CD14-positive monocyte (primary cell): ENCODE data around the gene P2RY11. TPM values are rescaled to one million over a fixed set of nuclear protein-coding genes. Genes with fewer than 3 reads are reported as not detected.

Experiments
- DNase-seq, 3 donors: peaks; one replicate each; pipeline ENCODE4 v3.0.0-alpha.2; 2011 to 2022
- H2AFZ ChIP-seq: 2 replicates; pipeline ENCODE4 v1.6.0; 2012; ENCODE audit warnings: mild to moderate bottlenecking, low read depth, low read length, inconsistent platforms; ENCODE audit not compliant: insufficient read depth, poor library complexity, severe bottlenecking
- H3K27ac ChIP-seq, 2 donors: 1 replicate in 1 of 2; 2 replicates in 1 of 2; pipeline ENCODE4 v1.5.1; 2012 to 2013; ENCODE audit warnings: low read length in 2 of 2, control low read depth in 1 of 2, inconsistent platforms in 1 of 2, low read depth in 1 of 2, mild to moderate bottlenecking in 1 of 2
- H3K27me3 ChIP-seq, 2 donors: one replicate each; pipeline versions ENCODE4 v1.6.0 to v1.6.1; 2011 to 2013; ENCODE audit warnings: low read length in 2 of 2; ENCODE audit not compliant: control insufficient read depth in 2 of 2, insufficient read depth in 2 of 2
- H3K36me3 ChIP-seq, 2 donors: replicated peaks in 1 of 2; 1 replicate in 1 of 2; 2 replicates in 1 of 2; pipeline versions ENCODE4 v1.5.1 to v1.6.1; 2012 to 2013; ENCODE audit warnings: low read length in 2 of 2, control low read depth in 1 of 2, inconsistent platforms in 1 of 2, mild to moderate bottlenecking in 1 of 2; ENCODE audit not compliant: insufficient read depth in 2 of 2, control insufficient read depth in 1 of 2
- H3K4me1 ChIP-seq, 2 donors: 1 replicate in 1 of 2; 2 replicates in 1 of 2; pipeline versions ENCODE4 v1.5.1 to v1.6.1; 2012 to 2013; ENCODE audit warnings: low read length in 2 of 2, control low read depth in 1 of 2, inconsistent platforms in 1 of 2, mild to moderate bottlenecking in 1 of 2, moderate library complexity in 1 of 2; ENCODE audit not compliant: insufficient read depth in 2 of 2, control insufficient read depth in 1 of 2
- H3K4me2 ChIP-seq: replicated peaks from 2 replicates; pipeline ENCODE3; 2012; ENCODE audit warnings: low read length, moderate library complexity, mild to moderate bottlenecking; ENCODE audit not compliant: poor library complexity, severe bottlenecking; ENCODE audit errors: extremely low read depth
- H3K4me3 ChIP-seq, 3 experiments: fragments of 200-600 bp in 1 of 3; sonication (generic) in 1 of 3; replicated peaks in 1 of 3; 1 replicate in 2 of 3; 2 replicates in 1 of 3; pipeline ENCODE4 v1.5.1; 2011 to 2013; ENCODE audit warnings: low read length in 3 of 3, mild to moderate bottlenecking in 3 of 3, control low read depth in 2 of 3, low read depth in 2 of 3, inconsistent platforms in 1 of 3, moderate library complexity in 1 of 3
- H3K79me2 ChIP-seq: 2 replicates; pipeline ENCODE4 v1.6.0; 2012; ENCODE audit warnings: mild to moderate bottlenecking, control low read depth, inconsistent platforms, low read length, moderate library complexity; ENCODE audit not compliant: insufficient read depth
- H3K9ac ChIP-seq: 2 replicates; pipeline ENCODE4 v1.6.0; 2017; ENCODE audit warnings: low read length, mild to moderate bottlenecking; ENCODE audit not compliant: insufficient read depth, poor library complexity, severe bottlenecking
- H3K9me3 ChIP-seq, 2 donors: replicated peaks in 1 of 2; 1 replicate in 1 of 2; 2 replicates in 1 of 2; pipeline versions ENCODE4 v1.5.1 to v1.6.1; 2012 to 2013; ENCODE audit warnings: low read length in 2 of 2, control low read depth in 1 of 2; ENCODE audit not compliant: control insufficient read depth in 1 of 2, insufficient read depth in 1 of 2
- H4K20me1 ChIP-seq: 2 replicates; pipeline ENCODE4 v1.6.0; 2012; ENCODE audit warnings: mild to moderate bottlenecking, low read length, control low read depth, moderate library complexity; ENCODE audit not compliant: insufficient read depth
- H3K27ac Mint-ChIP-seq, 7 donors: one replicate each; pipeline ENCODE4 v1.8.0; 2020; ENCODE audit warnings: mild to moderate bottlenecking in 7 of 7, mixed read lengths in 7 of 7, moderate library complexity in 6 of 7, inconsistent platforms in 2 of 7
- H3K27me3 Mint-ChIP-seq, 3 donors: one replicate each; pipeline ENCODE4 v1.8.0; 2021 to 2022; ENCODE audit warnings: low read depth in 3 of 3, mild to moderate bottlenecking in 3 of 3, mixed read lengths in 3 of 3, moderate library complexity in 3 of 3, inconsistent platforms in 1 of 3
- H3K36me3 Mint-ChIP-seq, 2 donors: one replicate each; pipeline ENCODE4 v1.8.0; 2020; ENCODE audit warnings: mixed read lengths in 2 of 2, inconsistent platforms in 1 of 2, mild to moderate bottlenecking in 1 of 2
- H3K4me1 Mint-ChIP-seq: one replicate; pipeline ENCODE4 v1.8.0; 2020; ENCODE audit warnings: mild to moderate bottlenecking, mixed read lengths
- H3K4me3 Mint-ChIP-seq, 2 donors: one replicate each; pipeline ENCODE4 v1.8.0; 2020; ENCODE audit warnings: mild to moderate bottlenecking in 2 of 2, mixed read lengths in 2 of 2, moderate library complexity in 1 of 2
- H3K9me3 Mint-ChIP-seq, 7 donors: one replicate each; pipeline ENCODE4 v1.8.0; 2020 to 2022; ENCODE audit warnings: mixed read lengths in 7 of 7, mild to moderate bottlenecking in 6 of 7, moderate library complexity in 6 of 7, inconsistent platforms in 2 of 7
- WGBS: methylation state at CpG from one replicate; pipeline ENCODE4 v1.1.5; 2013; ENCODE audit warnings: missing lambda C conversion rate; ENCODE audit not compliant: insufficient coverage; 5-methylcytosine and 5-hydroxymethylcytosine counted together
- intact Hi-C, 2 donors: fragments of 100-400 bp; cut with micrococcal nuclease; formaldehyde crosslinking; loops; one replicate each; pipeline versions ENCODE4 v1.15.0 to v1.15.1; 2023
- polyA plus RNA-seq, 3 donors: library from polyadenylated mRNA; depleted of rRNA in 1 of 3; unstranded in 2 of 3; stranded (reverse) in 1 of 3; fragments of 300-500 nt in 2 of 3; fragments of >200 nt in 1 of 3; fragmentation: Illumina TruSeq in 2 of 3; gene quantifications; 1 replicate in 2 of 3; 2 replicates in 1 of 3; pipeline ENCODE4 v1.2.3, GENCODE V29; 2012 to 2021
- TF ChIP-seq, protein P1 (sequence below): fragments of 200-600 bp; IDR thresholded peaks from one replicate; pipeline ENCODE4 v1.8.0; 2022; ENCODE audit warnings: antibody characterized with exemption, mild to moderate bottlenecking

The P2RY11 gene
- polyA plus RNA-seq, 3 donors = 0.50 to 10.0 (median 0.69) TPM

DNA sequence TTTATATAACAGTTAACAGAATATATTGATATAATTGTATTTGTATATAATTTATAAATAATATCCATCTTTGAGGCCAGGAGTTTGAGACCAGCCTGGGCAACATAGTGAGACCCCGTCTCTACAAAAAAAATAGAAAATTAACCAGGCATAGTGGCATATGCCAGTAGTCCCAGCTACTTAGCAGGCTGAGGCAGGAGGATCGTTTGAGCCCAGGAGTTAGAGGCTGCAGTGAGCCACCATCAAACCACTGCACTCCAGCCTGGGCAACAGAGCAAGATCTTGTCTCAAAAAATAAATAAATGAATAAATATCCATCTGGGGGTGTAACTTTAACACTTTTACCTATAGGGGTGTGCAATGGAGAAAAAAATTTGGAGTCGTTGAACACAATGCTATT, 26.7 kb upstream of the P2RY11 start:
- no peaks in the 10 kb centered on the region for H3K9me3 ChIP-seq
- H3K4me3 ChIP-seq = no peak overlapping the region
- H3K36me3 Mint-ChIP-seq = peaks cover 9% of the 10 kb centered on the region in 2 donors
- no peak for DNase-seq
- intact Hi-C loops = no loop called here
- peaks cover 0 to 1% (median 0%) of the 10 kb centered on the region in 7 donors for H3K9me3 Mint-ChIP-seq
- H3K4me1 Mint-ChIP-seq = peaks cover 9% of the 10 kb centered on the region
- no peak overlapping the region for H2AFZ ChIP-seq
- H3K36me3 ChIP-seq = peaks cover 9% of the 10 kb centered on the region in 2 donors
- 100% methylated on average over 2 of the region's 3 CpGs for WGBS
- no peak overlapping the region for H3K9ac ChIP-seq
- H3K4me1 ChIP-seq = peaks cover 9 to 20% of the 10 kb centered on the region in 2 donors
- no peak overlapping the region for H3K27ac ChIP-seq
- H3K27me3 Mint-ChIP-seq = peaks cover 7 to 16% (median 7%) of the 10 kb centered on the region in 3 donors
- H3K4me3 Mint-ChIP-seq = peak overlapping the region in 1 of 2 donors; percentile 86
- no peaks in the 10 kb centered on the region for H3K79me2 ChIP-seq
- TF ChIP-seq, protein P1, sequence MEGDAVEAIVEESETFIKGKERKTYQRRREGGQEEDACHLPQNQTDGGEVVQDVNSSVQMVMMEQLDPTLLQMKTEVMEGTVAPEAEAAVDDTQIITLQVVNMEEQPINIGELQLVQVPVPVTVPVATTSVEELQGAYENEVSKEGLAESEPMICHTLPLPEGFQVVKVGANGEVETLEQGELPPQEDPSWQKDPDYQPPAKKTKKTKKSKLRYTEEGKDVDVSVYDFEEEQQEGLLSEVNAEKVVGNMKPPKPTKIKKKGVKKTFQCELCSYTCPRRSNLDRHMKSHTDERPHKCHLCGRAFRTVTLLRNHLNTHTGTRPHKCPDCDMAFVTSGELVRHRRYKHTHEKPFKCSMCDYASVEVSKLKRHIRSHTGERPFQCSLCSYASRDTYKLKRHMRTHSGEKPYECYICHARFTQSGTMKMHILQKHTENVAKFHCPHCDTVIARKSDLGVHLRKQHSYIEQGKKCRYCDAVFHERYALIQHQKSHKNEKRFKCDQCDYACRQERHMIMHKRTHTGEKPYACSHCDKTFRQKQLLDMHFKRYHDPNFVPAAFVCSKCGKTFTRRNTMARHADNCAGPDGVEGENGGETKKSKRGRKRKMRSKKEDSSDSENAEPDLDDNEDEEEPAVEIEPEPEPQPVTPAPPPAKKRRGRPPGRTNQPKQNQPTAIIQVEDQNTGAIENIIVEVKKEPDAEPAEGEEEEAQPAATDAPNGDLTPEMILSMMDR = no peak
- H3K4me2 ChIP-seq = no peak overlapping the region
- H3K27ac Mint-ChIP-seq = no peak overlapping the region
- H3K27me3 ChIP-seq = no peaks in the 10 kb centered on the region
- H4K20me1 ChIP-seq = peaks cover 12% of the 10 kb centered on the region

DNA sequence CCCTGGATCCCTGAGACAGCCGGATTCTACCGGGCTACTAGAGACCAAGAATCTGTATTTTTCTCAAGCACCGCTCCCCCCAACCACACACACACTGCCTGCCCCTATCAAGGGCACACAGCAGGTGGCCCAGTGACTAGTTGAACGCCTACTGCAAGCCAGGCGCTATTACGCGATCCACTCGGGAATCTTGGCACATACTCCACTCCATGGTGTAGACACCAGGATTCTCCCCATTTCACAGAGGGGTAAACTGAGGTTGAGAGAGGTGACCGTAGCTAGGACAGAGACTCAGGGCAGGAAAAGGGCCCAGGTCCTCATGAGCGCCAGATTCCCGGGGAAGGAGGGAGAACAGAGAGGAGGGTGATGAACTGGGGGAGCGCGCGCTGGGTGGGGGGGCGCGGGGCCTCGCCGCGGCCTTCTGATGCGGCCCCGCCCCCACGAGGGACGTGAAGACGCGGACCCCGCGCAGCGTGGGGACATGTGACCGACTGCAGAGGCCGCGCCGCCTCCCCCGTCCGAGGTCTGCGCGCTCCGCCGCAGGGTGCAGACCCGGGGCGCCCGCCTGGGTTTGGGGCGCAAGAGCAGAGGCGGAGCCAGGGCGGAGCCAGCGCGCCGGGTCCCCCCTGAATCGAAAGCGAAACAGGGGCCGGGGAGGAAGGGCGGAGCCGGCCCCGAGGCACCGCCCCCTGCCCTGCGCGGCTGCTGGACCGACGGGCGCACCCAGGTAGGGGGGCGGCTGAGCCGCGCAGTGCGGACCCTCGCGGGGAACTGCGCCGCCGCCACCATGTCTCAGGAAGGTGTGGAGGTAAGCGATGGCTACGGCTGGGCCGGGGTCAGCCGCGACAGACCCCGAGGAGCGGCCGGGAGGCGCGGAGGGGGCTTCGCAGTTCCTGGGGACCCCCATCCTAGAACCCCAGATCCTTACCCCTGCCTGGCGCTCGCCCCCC, 25.6 kb upstream of the P2RY11 start, which contains the start of gene SHFL:
Gene SHFL, plus strand, starts transcription at position 677 of the 950 bp plus-strand sequence. Its CDS starts 111 bp downstream, at position 788.
- Histone ChIP-seq H2AFZ (peak within 1 kb of the TSS; percentile 90), H3K27ac (peak within 1 kb of the TSS in 1 of 2 donors; percentile 78), H3K27me3 (no peaks in the 10 kb centered on the region), H3K4me2 (peak within 1 kb of the TSS; percentile 87), H3K36me3 (peaks cover 14 to 20% of the 10 kb centered on the region in 2 donors), H3K4me3 (peak within 1 kb of the TSS; percentile 89 to 95 (median 89)), H3K9me3 (no peaks in the 10 kb centered on the region), H4K20me1 (peaks cover 12% of the 10 kb centered on the region), H3K9ac (peak within 1 kb of the TSS; percentile 80), H3K79me2 (no peaks in the 10 kb centered on the region), H3K4me1 (peaks cover 9 to 20% of the 10 kb centered on the region in 2 donors)
- intact Hi-C loops = no loop called here
- Mint-ChIP-seq H3K9me3 (peaks cover 0 to 1% (median 0%) of the 10 kb centered on the region in 7 donors), H3K4me3 (peak within 1 kb of the TSS; percentile 85 to 86), H3K27ac (peak within 1 kb of the TSS in 6 of 7 donors; percentile 54 to 85 (median 74)), H3K4me1 (peaks cover 9% of the 10 kb centered on the region), H3K27me3 (peaks cover 7 to 13% (median 7%) of the 10 kb centered on the region in 3 donors), H3K36me3 (peaks cover 16 to 17% of the 10 kb centered on the region in 2 donors)
- peak; percentile 66 to 75 (median 70) for DNase-seq
- TF ChIP-seq, protein P1 = no peak
- WGBS = 3% methylated on average over 63 of the region's 81 CpGs
